GM12878 (cell line): Measurements from ENCODE around the gene RIC8B. TPM values are rescaled to one million over a fixed set of nuclear protein-coding genes. Genes with fewer than 3 reads are reported as not detected.

Experiments used
- ATAC-seq: fragments of 200-7000 bp; cut with Tn5 transposase; 3 replicates; pipeline ENCODE4 v1.9.1; 2020; ENCODE audit warnings: mild to moderate bottlenecking, moderate library complexity
- BruUV-seq: library from RNA; stranded (reverse); fragments of 400-500 nt; replicated peaks from 2 replicates; lab custom pipeline; 2021; lab: Mats Ljungman, UMichigan
- CTCF ChIA-PET: fragments of 300-600 bp; sonication (Branson Sonifier 250); formaldehyde crosslinking; extraction: SDS; loops from one replicate; lab custom pipeline; 2021; ENCODE audit warnings: inconsistent platforms; lab: Yijun Ruan, JAX
- POLR2A ChIA-PET: fragments of 350-600 bp; formaldehyde crosslinking; extraction: SDS; loops from one replicate; lab custom pipeline; 2021; ENCODE audit warnings: inconsistent platforms; lab: Charles Lee
- RAD21 ChIA-PET: fragments of 300-600 bp; sonication (Branson Sonifier 250); formaldehyde crosslinking; loops from one replicate; lab custom pipeline; 2023; ENCODE audit warnings: antibody characterized with exemption; ENCODE audit not compliant: unreplicated experiment; lab: Charles Lee
- SMC1A ChIA-PET: fragments of 300-600 bp; sonication (Branson Sonifier 250); formaldehyde crosslinking; loops from one replicate; lab custom pipeline; 2023; ENCODE audit not compliant: unreplicated experiment, uncharacterized antibody; lab: Charles Lee
- DNase-seq: peaks from one replicate; pipeline ENCODE4 v3.0.0-alpha.2; 2011; ENCODE audit warnings: low read depth, low spot score
- FAIRE-seq: peaks from 3 replicates; lab custom pipeline; 2011; peaks lifted over from hg19 to GRCh38; lab: Jason Lieb, UNC
- H2AFZ ChIP-seq: 2 replicates; pipeline ENCODE4 v1.6.0; 2011; ENCODE audit warnings: low read depth, low read length, control low read depth; ENCODE audit not compliant: control insufficient read depth
- H3K27ac ChIP-seq: 2 replicates; pipeline ENCODE4 v1.5.1; 2011; ENCODE audit warnings: control low read depth; ENCODE audit not compliant: control insufficient read depth, insufficient read depth
- H3K27me3 ChIP-seq, 2 experiments: replicated peaks in 1 of 2; 2 replicates each; pipeline versions ENCODE4 v1.6.0 to v1.6.1; 2011; ENCODE audit warnings: low read length in 1 of 2; ENCODE audit not compliant: control insufficient read depth in 2 of 2, insufficient read depth in 2 of 2
- H3K36me3 ChIP-seq, 2 experiments: 2 replicates each; pipeline ENCODE4 v1.5.1; 2011; ENCODE audit warnings: low read length in 1 of 2; ENCODE audit not compliant: control insufficient read depth in 2 of 2, insufficient read depth in 2 of 2
- H3K4me1 ChIP-seq: 2 replicates; pipeline ENCODE4 v1.6.1; 2011; ENCODE audit warnings: mild to moderate bottlenecking, low read length, moderate library complexity, mixed read lengths; ENCODE audit not compliant: control insufficient read depth, insufficient read depth
- H3K4me2 ChIP-seq: 2 replicates; pipeline ENCODE4 v1.6.0; 2011; ENCODE audit warnings: control low read depth; ENCODE audit not compliant: control insufficient read depth, insufficient read depth
- H3K4me3 ChIP-seq: fragments of 200-600 bp; sonication (generic); 2 replicates; pipeline ENCODE4 v1.5.1; 2016
- H3K79me2 ChIP-seq: 2 replicates; pipeline ENCODE4 v1.6.0; 2011; ENCODE audit warnings: low read length; ENCODE audit not compliant: control insufficient read depth, insufficient read depth
- H3K9ac ChIP-seq: 2 replicates; pipeline ENCODE4 v1.8.0; 2011; ENCODE audit warnings: low read length, control low read depth, mixed read lengths; ENCODE audit not compliant: control insufficient read depth, insufficient read depth
- H3K9me3 ChIP-seq: replicated peaks from 3 replicates; pipeline ENCODE4 v1.5.1; 2011; ENCODE audit warnings: mild to moderate bottlenecking, low read length; ENCODE audit not compliant: control insufficient read depth, insufficient read depth
- H4K20me1 ChIP-seq: 2 replicates; pipeline ENCODE4 v1.6.0; 2011; ENCODE audit not compliant: control insufficient read depth, insufficient read depth
- MTA2 ChIP-seq: fragments of 450-650 bp; IDR thresholded peaks from 2 replicates; pipeline ENCODE4 v1.6.1; 2016; ENCODE audit warnings: low read depth, mild to moderate bottlenecking, moderate library complexity
- NKRF ChIP-seq: fragments of 450-650 bp; conservative IDR thresholded peaks from 2 replicates; pipeline ENCODE4 v1.6.1; 2017; ENCODE audit warnings: mild to moderate bottlenecking, moderate library complexity
- NR2C2 ChIP-seq: IDR thresholded peaks from 2 replicates; pipeline ENCODE4 v1.6.1; 2011; ENCODE audit warnings: borderline replicate concordance, low read depth; ENCODE audit not compliant: control insufficient read depth, insufficient read length
- PBX3 ChIP-seq: IDR thresholded peaks from 2 replicates; pipeline ENCODE4 v1.6.1; 2011; ENCODE audit warnings: mild to moderate bottlenecking, low read depth, low read length, moderate library complexity; ENCODE audit not compliant: insufficient replicate concordance
- PRDM15 ChIP-seq: fragments of 450-650 bp; formaldehyde crosslinking; IDR thresholded peaks from 2 replicates; pipeline ENCODE4 v1.4.0; 2020; ENCODE audit warnings: mild to moderate bottlenecking, moderate library complexity
- RAD21 ChIP-seq: IDR thresholded peaks from 2 replicates; pipeline ENCODE4 v1.6.1; 2011; ENCODE audit warnings: mild to moderate bottlenecking, low read depth, low read length, moderate library complexity; ENCODE audit not compliant: insufficient read depth
- SIN3A ChIP-seq: IDR thresholded peaks from 2 replicates; pipeline ENCODE4 v1.6.1; 2012; ENCODE audit warnings: low read depth, low read length, improper control_type of control experiment
- TARDBP ChIP-seq: IDR thresholded peaks from 2 replicates; pipeline ENCODE4 v1.6.1; 2016; ENCODE audit warnings: borderline replicate concordance
- ZBTB11 ChIP-seq: fragments of 450-650 bp; formaldehyde crosslinking; IDR thresholded peaks from 2 replicates; pipeline ENCODE4 v1.5.0; 2022; ENCODE audit warnings: mild to moderate bottlenecking, missing genetic modification characterization
- ZNF274 ChIP-seq: IDR thresholded peaks from one replicate; pipeline ENCODE4 v1.8.0; 2011; ENCODE audit not compliant: insufficient read length, insufficient read depth
- WGBS: methylation state at CpG from one replicate; pipeline ENCODE4 v1.1.6; 2016; ENCODE audit warnings: low lambda C conversion rate; ENCODE audit not compliant: insufficient replicate concordance, insufficient coverage; ENCODE audit errors: missing lambda C conversion rate; 5-methylcytosine and 5-hydroxymethylcytosine counted together
- in situ Hi-C: fragments of 300-500 bp; cut with MboI; formaldehyde crosslinking; loops from 9 replicates; pipeline ENCODE4 v1.14.3; 2018; ENCODE audit warnings: mixed read lengths
- intact Hi-C: fragments of 100-400 bp; cut with micrococcal nuclease; formaldehyde crosslinking; loops from one replicate; pipeline ENCODE4 v1.14.2; 2022; ENCODE audit not compliant: unreplicated experiment
- polyA plus RNA-seq, 11 experiments: library from polyadenylated mRNA; depleted of rRNA in 4 of 11; unstranded in 6 of 11; stranded (reverse) in 5 of 11; fragments of >200 nt; fragmentation: Nextera tagmentation in 4 of 11; fragmentation: Illumina TruSeq in 1 of 11; extraction: Ambion mirVana in 4 of 11; extraction: Trizol in 1 of 11; gene quantifications; 1 replicate in 1 of 11; 2 replicates in 10 of 11; pipeline versions ENCODE4 v1.2.1 to v1.2.3, GENCODE V29; 2011 to 2016; ENCODE audit warnings: inconsistent platforms in 2 of 11, missing spikeins in 2 of 11, low read depth in 1 of 11
- total RNA-seq, 4 experiments: library from RNA; depleted of rRNA in 3 of 4; stranded (reverse); fragments of >200 nt in 3 of 4; fragmentation: Illumina TruSeq in 1 of 4; extraction: Trizol in 1 of 4; gene quantifications; 2 replicates each; pipeline versions ENCODE4 v1.2.1 to v1.2.3, GENCODE V29; 2013 to 2021

Gene RIC8B
- total and polyA plus RNA-seq, 10 of the 15 experiments (the other 5 are each of a cell fraction or from before 2014, with no cell fraction given), result 2.3 to 10.8 (median 6.2) TPM

- no peak for TF ChIP-seq ZBTB11 (CRISPR knock-in tag)
- TF ChIP-seq NR2C2, result no peak
- no peak for TF ChIP-seq ZNF274
- no peak for TF ChIP-seq MTA2
- no peak for TF ChIP-seq RAD21
Observed at GRCh38 chr12:106885026-106885425, 110.5 kb downstream of the RIC8B start (continued).

GRCh38 chr12:106885541-106886249, 111.2 kb downstream of the RIC8B start:
- Histone ChIP-seq H3K27me3 (no peaks in the 10 kb centered on the region), H3K27ac (no peak overlapping the region), H2AFZ (no peak overlapping the region), H3K4me3 (no peak overlapping the region), H3K4me2 (no peak overlapping the region), H3K36me3 (peaks cover 0 to 8% of the 10 kb centered on the region in 2 experiments; a peak in 2 of 4 replicates), H3K9ac (no peak overlapping the region), H4K20me1 (no peaks in the 10 kb centered on the region), H3K9me3 (no peaks in the 10 kb centered on the region), H3K4me1 (no peaks in the 10 kb centered on the region), H3K79me2 (no peaks in the 10 kb centered on the region)
- SMC1A ChIA-PET, result interaction anchor here (1.1 to 2.3 kb wide), 4 partner anchors 8 to 44 kb away, joined by 3 to 6 read pairs (median 4); no protein-coding TSS in a partner anchor
- RAD21 ChIA-PET, result interaction anchor here (1.6 kb wide), 1 partner anchor 8 kb away, joined by 4 read pairs; no protein-coding TSS in a partner anchor
- intact Hi-C loops (no loop called here), in situ Hi-C loops (no loop called here)
- ATAC-seq (no peak), DNase-seq (no peak), FAIRE-seq (no peak)
- CTCF ChIA-PET, result interaction anchor here (0.8 to 1.4 kb wide), 3 partner anchors 9 to 44 kb away, joined by 3 read pairs; no protein-coding TSS in a partner anchor
- WGBS, result 98% methylated on average over 4 of the region's 4 CpGs
- POLR2A ChIA-PET, result interaction anchor here (0.7 kb wide), 1 partner anchor 21 kb away, joined by 5 read pairs; no protein-coding TSS in a partner anchor
- no TSS peak for BruUV-seq
- TF ChIP-seq PBX3, result no peak
- TF ChIP-seq TARDBP, result no peak
- no peak for TF ChIP-seq PRDM15
- TF ChIP-seq NKRF, result no peak
- TF ChIP-seq SIN3A, result no peak
